Duodenal mucosa (tissue), 2 donors: ENCODE results near the gene ST8SIA6.

ENCODE experiments used
- H3K27ac ChIP-seq: one replicate; pipeline ENCODE4 v1.7.0; 2013; ENCODE audit warnings: low read depth, low read length
- H3K27me3 ChIP-seq, 2 donors: one replicate each; pipeline ENCODE4 v1.7.0; 2013; ENCODE audit warnings: low read length in 2 of 2, control low read depth in 1 of 2; ENCODE audit not compliant: insufficient read depth in 2 of 2, control insufficient read depth in 1 of 2
- H3K36me3 ChIP-seq, 2 donors: one replicate each; pipeline ENCODE4 v1.7.0; 2013; ENCODE audit warnings: low read length in 2 of 2, control low read depth in 1 of 2; ENCODE audit not compliant: insufficient read depth in 2 of 2, control insufficient read depth in 1 of 2
- H3K4me1 ChIP-seq, 2 donors: one replicate each; pipeline ENCODE4 v1.7.0; 2013; ENCODE audit warnings: low read length in 2 of 2, control low read depth in 1 of 2; ENCODE audit not compliant: insufficient read depth in 2 of 2, control insufficient read depth in 1 of 2
- H3K4me3 ChIP-seq, 2 donors: one replicate each; pipeline ENCODE4 v1.7.0; 2013; ENCODE audit warnings: low read length in 2 of 2, low read depth in 1 of 2
- H3K9ac ChIP-seq, 2 donors: one replicate each; pipeline ENCODE4 v1.7.0; 2013; ENCODE audit warnings: low read length in 2 of 2, low read depth in 1 of 2
- H3K9me3 ChIP-seq, 2 donors: one replicate each; pipeline ENCODE4 v1.7.0; 2013; ENCODE audit warnings: low read length in 2 of 2, control low read depth in 1 of 2; ENCODE audit not compliant: control insufficient read depth in 1 of 2

ST8SIA6 gene

GRCh38 chr10:17460756-17461155 is 6.4 kb upstream of the ST8SIA6 start:
- H3K36me3 ChIP-seq, result no peaks in the 10 kb centered on the region
- H3K27ac ChIP-seq, result no peak overlapping the region
- H3K27me3 ChIP-seq, result peaks cover 0 to 6% of the 10 kb centered on the region in 2 donors
- no peaks in the 10 kb centered on the region for H3K9me3 ChIP-seq
- H3K4me3 ChIP-seq, result no peak overlapping the region
- H3K4me1 ChIP-seq, result no peaks in the 10 kb centered on the region
- no peak overlapping the region for H3K9ac ChIP-seq

- Histone ChIP-seq H3K9me3 (no peaks in the 10 kb centered on the region), H3K4me3 (no peak overlapping the region), H3K4me1 (peaks cover 6 to 10% of the 10 kb centered on the region in 2 donors), H3K36me3 (no peaks in the 10 kb centered on the region), H3K27me3 (peaks cover 11 to 24% of the 10 kb centered on the region in 2 donors), H3K27ac (no peak overlapping the region), H3K9ac (no peak overlapping the region)
These were observed 2.7 kb upstream of the ST8SIA6 start for GRCh38 chr10:17457083-17457482.

DNA sequence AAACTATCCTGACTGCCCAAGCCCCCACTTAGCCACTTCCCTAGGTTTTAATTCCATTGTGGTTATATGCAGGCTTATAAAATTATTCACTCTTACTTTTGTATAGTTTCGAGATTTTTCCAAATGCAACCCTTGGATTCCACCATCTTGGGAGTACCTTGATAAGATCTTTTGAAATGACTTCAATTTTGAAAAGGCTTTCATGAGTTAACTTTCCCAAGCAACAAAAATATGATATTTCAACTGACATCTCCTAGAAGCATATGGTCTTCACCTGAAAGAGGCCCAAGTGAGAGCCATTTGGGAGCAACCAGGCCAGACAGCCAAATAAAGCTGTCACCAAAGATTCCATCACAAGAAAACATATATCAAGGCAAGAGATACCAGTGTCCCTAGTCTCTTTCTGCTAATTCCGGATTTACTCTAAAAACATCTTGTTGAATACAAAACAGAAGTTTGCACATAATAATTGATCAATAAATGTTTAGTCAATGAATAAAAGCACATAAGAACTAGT is 1.7 kb upstream of the ST8SIA6 start:
- Histone ChIP-seq H3K9ac (no peak overlapping the region), H3K4me1 (peaks cover 6 to 10% of the 10 kb centered on the region in 2 donors), H3K27me3 (peaks cover 14 to 29% of the 10 kb centered on the region in 2 donors)

DNA sequence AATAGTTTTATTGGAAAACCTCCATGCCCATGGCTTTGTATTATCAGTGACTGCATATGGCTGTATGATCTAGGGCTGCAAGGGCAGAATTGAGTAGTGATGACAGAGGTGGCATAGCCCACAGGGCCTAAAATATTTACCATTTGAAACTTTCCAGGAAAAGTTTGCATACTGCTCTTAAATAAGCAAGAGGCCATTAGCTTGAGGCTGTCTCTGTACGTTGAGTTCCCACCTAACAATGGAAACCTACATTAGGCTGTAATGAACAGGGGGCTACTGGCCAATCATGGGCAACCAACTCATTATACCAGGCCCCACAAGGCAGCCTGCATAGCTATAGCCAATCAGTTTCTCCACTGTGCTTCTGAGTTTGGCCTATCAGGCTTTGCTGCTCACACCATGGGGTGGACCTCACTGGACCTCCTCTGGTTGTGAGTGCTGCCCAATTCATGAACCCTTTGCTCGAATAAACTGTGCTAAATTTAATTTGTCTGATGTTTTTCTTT is 673 bp upstream of the ST8SIA6 start:
- no peak overlapping the region for H3K27ac ChIP-seq
- H3K9me3 ChIP-seq, result no peaks in the 10 kb centered on the region
- H3K4me1 ChIP-seq, result peaks cover 6 to 10% of the 10 kb centered on the region in 2 donors
- H3K4me3 ChIP-seq, result peak overlapping the region in 1 of 2 donors; percentile 61
- no peak overlapping the region for H3K9ac ChIP-seq
- no peaks in the 10 kb centered on the region for H3K36me3 ChIP-seq
- peaks cover 14 to 29% of the 10 kb centered on the region in 2 donors for H3K27me3 ChIP-seq

More for the DNA sequence above, 1.7 kb upstream of the ST8SIA6 start:
- no peak overlapping the region for H3K27ac ChIP-seq
- H3K9me3 ChIP-seq, result no peaks in the 10 kb centered on the region
- H3K4me3 ChIP-seq, result no peak overlapping the region
- no peaks in the 10 kb centered on the region for H3K36me3 ChIP-seq

DNA sequence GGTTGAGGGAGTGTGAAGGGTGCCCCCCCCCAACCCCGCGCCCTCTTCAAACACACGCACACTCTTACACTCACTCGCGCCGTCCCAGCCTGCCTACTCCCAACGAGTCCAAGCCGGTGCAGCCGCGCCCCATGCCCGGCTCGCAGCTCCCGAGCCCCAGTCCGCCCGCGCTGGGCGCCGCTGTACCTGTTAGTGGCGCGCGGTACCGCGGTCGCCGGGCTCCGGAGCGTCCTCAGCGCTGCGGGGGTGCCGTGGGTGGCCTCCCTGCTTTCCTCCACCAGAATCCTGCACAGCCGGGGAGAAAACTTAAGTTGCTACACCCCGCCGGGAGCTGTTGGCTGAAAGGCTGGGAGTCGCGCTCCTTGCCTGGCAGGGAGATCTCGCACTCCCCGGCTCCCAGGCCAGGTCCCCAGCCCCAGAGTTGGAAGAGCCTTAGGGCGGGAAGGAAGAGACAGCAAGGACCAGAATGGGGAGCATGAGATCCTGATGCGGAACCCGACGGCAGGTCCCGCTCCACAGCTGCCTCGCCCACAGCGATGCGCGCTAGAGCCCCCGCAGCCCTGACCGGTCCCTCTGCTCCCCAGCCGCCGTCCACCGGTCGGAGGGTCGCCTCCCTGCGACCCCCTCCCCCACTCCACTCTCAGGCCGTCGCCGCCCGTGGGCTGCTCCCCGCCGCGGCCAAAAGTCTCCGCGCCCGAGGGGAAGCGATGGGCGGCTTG is 863 bp downstream of the ST8SIA6 start:
- no peak overlapping the region for H3K27ac ChIP-seq

GRCh38 chr10:17453035-17453372 is 1.4 kb downstream of the ST8SIA6 start:
- H3K27ac ChIP-seq, result no peak overlapping the region
- H3K27me3 ChIP-seq, result peaks cover 14 to 29% of the 10 kb centered on the region in 2 donors
- no peaks in the 10 kb centered on the region for H3K36me3 ChIP-seq
- H3K9ac ChIP-seq, result no peak overlapping the region
- H3K4me3 ChIP-seq, result no peak overlapping the region
- peaks cover 6 to 10% of the 10 kb centered on the region in 2 donors for H3K4me1 ChIP-seq
- peaks cover 0 to 2% of the 10 kb centered on the region in 2 donors for H3K9me3 ChIP-seq

More for the DNA sequence above, 863 bp downstream of the ST8SIA6 start:
- H3K4me1 ChIP-seq, result peaks cover 6 to 10% of the 10 kb centered on the region in 2 donors
- H3K4me3 ChIP-seq, result peak overlapping the region; percentile 47 to 64
- peaks cover 14 to 29% of the 10 kb centered on the region in 2 donors for H3K27me3 ChIP-seq
- peaks cover 0 to 2% of the 10 kb centered on the region in 2 donors for H3K9me3 ChIP-seq
- H3K9ac ChIP-seq, result peak overlapping the region in 1 of 2 donors; percentile 25
- H3K36me3 ChIP-seq, result no peaks in the 10 kb centered on the region

DNA sequence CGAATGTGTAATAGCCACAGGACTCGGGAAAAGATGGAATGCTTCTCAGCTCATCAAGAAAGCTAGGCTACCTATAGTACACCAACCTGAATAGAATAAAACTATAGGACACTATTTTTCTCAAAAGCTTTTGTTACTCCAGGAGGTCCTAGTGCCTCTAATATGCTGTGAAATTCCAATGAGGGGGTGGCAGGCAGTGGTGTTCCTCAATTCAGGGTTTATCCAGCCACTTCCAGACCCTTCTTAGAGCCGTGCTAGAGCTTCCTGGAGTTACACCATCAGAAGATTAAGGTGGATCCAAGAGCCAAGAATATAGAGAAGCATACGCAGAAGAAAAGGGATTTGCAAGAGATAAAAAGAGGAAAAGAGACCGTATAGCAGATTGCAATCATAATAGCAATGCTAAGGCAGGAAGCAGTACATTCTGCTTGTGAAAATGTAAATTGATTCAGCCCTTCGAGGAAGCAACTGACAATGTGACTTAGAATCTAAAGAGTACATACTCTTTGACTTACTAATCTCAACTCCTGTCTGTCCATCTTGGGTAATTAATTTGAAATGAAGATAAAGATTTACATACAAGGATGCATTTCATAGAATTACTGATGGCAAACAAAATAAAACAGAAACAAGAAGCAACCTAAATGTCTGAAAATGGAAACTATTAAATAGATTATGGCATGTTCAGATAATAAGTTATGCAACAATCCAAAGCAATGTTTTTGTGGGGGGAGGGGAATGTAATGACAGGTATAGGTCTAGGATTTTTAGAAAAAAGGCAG is 2.1 kb downstream of the ST8SIA6 start:
- H3K9me3 ChIP-seq, result peaks cover 0 to 2% of the 10 kb centered on the region in 2 donors
- no peak overlapping the region for H3K27ac ChIP-seq
- no peaks in the 10 kb centered on the region for H3K36me3 ChIP-seq
- no peak overlapping the region for H3K9ac ChIP-seq
- H3K4me3 ChIP-seq, result no peak overlapping the region
- peaks cover 6 to 10% of the 10 kb centered on the region in 2 donors for H3K4me1 ChIP-seq
- H3K27me3 ChIP-seq, result peaks cover 14 to 29% of the 10 kb centered on the region in 2 donors

DNA sequence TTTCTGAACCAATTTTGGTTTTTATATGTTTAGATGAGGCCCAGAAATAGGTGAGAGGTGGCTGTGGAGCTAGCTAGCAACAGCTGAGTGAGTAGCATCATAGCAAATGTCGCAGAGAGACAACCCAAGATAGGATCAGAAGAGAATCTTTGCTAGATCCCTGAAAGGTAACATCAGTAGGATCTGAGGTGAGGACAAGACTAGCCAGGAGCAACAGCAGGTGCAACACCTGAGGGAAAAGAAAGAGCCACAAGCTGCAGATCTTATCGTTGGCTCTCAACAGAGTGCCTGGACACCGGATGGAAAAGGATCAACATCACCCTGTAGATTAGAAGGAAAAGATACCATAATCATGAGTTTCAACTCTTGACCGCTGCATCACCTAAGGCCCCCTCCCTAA is 4.4 kb downstream of the ST8SIA6 start:
- H3K27ac ChIP-seq, result no peak overlapping the region
- H3K4me1 ChIP-seq, result peaks cover 6 to 10% of the 10 kb centered on the region in 2 donors
- no peak overlapping the region for H3K9ac ChIP-seq
- H3K36me3 ChIP-seq, result no peaks in the 10 kb centered on the region
- H3K27me3 ChIP-seq, result peaks cover 12 to 22% of the 10 kb centered on the region in 2 donors
- peaks cover 0 to 2% of the 10 kb centered on the region in 2 donors for H3K9me3 ChIP-seq
- H3K4me3 ChIP-seq, result no peak overlapping the region

- Histone ChIP-seq H3K9ac (no peak overlapping the region), H3K36me3 (no peaks in the 10 kb centered on the region), H3K27ac (no peak overlapping the region), H3K4me1 (no peaks in the 10 kb centered on the region), H3K4me3 (no peak overlapping the region), H3K9me3 (peaks cover 0 to 2% of the 10 kb centered on the region in 2 donors), H3K27me3 (peaks cover 0 to 6% of the 10 kb centered on the region in 2 donors)
These were observed 8.9 kb downstream of the ST8SIA6 start for GRCh38 chr10:17445400-17445998.

- Histone ChIP-seq H3K36me3 (no peaks in the 10 kb centered on the region), H3K4me3 (no peak overlapping the region), H3K9me3 (peaks cover 0 to under 1% of the 10 kb centered on the region in 2 donors), H3K4me1 (no peaks in the 10 kb centered on the region), H3K27ac (no peak overlapping the region), H3K9ac (no peak overlapping the region), H3K27me3 (peaks cover 0 to 6% of the 10 kb centered on the region in 2 donors)
These were observed 10.0 kb downstream of the ST8SIA6 start for GRCh38 chr10:17444388-17444714.
